K562 (cell line): Measurements from ENCODE around the gene PGBD1. TPM values are rescaled to one million over a fixed set of nuclear protein-coding genes. Genes with fewer than 3 reads are reported as not detected.

Experiments used
- CUX1 ChIP-seq: fragments of 200-800 bp; sonication (Bioruptor generic); IDR thresholded peaks from 2 replicates; pipeline ENCODE4 v1.6.1; 2016; ENCODE audit warnings: missing genetic modification characterization, missing compliant biosample characterization
- ELK1 ChIP-seq: sonication (generic); formaldehyde crosslinking; IDR thresholded peaks from 2 replicates; pipeline ENCODE4 v1.8.1; 2022; ENCODE audit warnings: missing genetic modification reagents
- ETV6 ChIP-seq, 3 experiments: fragments of 150-350 bp in 1 of 3; sonication (generic) in 1 of 3; formaldehyde crosslinking in 1 of 3; IDR thresholded peaks; 2 replicates each; pipeline versions ENCODE4 v1.6.1 to v1.8.0; 2014 to 2022; ENCODE audit warnings: borderline replicate concordance in 2 of 3, low read depth in 2 of 3, antibody characterized with exemption in 1 of 3, low read length in 1 of 3, mild to moderate bottlenecking in 1 of 3, missing genetic modification reagents in 1 of 3
- GATAD2A ChIP-seq: fragments of 450-650 bp; IDR thresholded peaks from 2 replicates; pipeline ENCODE4 v1.6.1; 2017
- HMG20B ChIP-seq: fragments of 250-450 bp; sonication (Bioruptor Pico); IDR thresholded peaks from 2 replicates; pipeline ENCODE4 v1.5.0; 2021; ENCODE audit warnings: mild to moderate bottlenecking
- HMGXB4 ChIP-seq: sonication (generic); formaldehyde crosslinking; IDR thresholded peaks from 2 replicates; pipeline ENCODE4 v1.8.1; 2023; ENCODE audit warnings: mild to moderate bottlenecking, missing genetic modification reagents
- KLF13 ChIP-seq: fragments of 450-650 bp; IDR thresholded peaks from 2 replicates; pipeline ENCODE4 v1.6.1; 2016; ENCODE audit warnings: missing genetic modification characterization, low read depth, mild to moderate bottlenecking, missing compliant biosample characterization, moderate library complexity, borderline replicate concordance
- KLF16 ChIP-seq: IDR thresholded peaks from 2 replicates; pipeline ENCODE4 v1.6.1; 2016; ENCODE audit warnings: antibody characterized with exemption
- MAZ ChIP-seq, 2 experiments: fragments of 450-650 bp in 1 of 2; sonication (generic) in 1 of 2; formaldehyde crosslinking; IDR thresholded peaks in 1 of 2; conservative IDR thresholded peaks in 1 of 2; 2 replicates each; pipeline versions ENCODE4 v1.4.0 to v1.5.0; 2020; ENCODE audit warnings: mild to moderate bottlenecking in 1 of 2, missing genetic modification reagents in 1 of 2
- MECOM ChIP-seq: fragments of 250-450 bp; sonication (Bioruptor Pico); IDR thresholded peaks from 2 replicates; pipeline ENCODE4 v1.8.0; 2022; ENCODE audit warnings: inconsistent platforms
- MED1 ChIP-seq: sonication (generic); formaldehyde crosslinking; IDR thresholded peaks from 2 replicates; pipeline ENCODE4 v1.8.1; 2023; ENCODE audit warnings: missing genetic modification reagents, borderline replicate concordance
- RBM22 ChIP-seq: fragments of 200-400 bp; formaldehyde crosslinking; IDR thresholded peaks from 2 replicates; pipeline ENCODE4 v1.6.1; 2018; ENCODE audit warnings: low read length, low read depth; ENCODE audit not compliant: poor library complexity, severe bottlenecking
- TSHZ1 ChIP-seq: fragments of 250-450 bp; sonication (Bioruptor Pico); IDR thresholded peaks from 2 replicates; pipeline ENCODE4 v1.4.0; 2020; ENCODE audit warnings: mild to moderate bottlenecking, moderate library complexity
- ZNF23 ChIP-seq: fragments of 250-450 bp; sonication (Bioruptor Pico); IDR thresholded peaks from 2 replicates; pipeline ENCODE4 v1.4.0; 2020; ENCODE audit warnings: mild to moderate bottlenecking
- ZNF77 ChIP-seq: fragments of 250-450 bp; sonication (Bioruptor Pico); IDR thresholded peaks from 2 replicates; pipeline ENCODE4 v1.5.0; 2020
- polyA plus RNA-seq, 8 experiments: library from polyadenylated mRNA; depleted of rRNA in 4 of 8; stranded (reverse) in 5 of 8; unstranded in 3 of 8; fragments of >200 nt; fragmentation: Nextera tagmentation in 2 of 8; fragmentation: Illumina TruSeq in 1 of 8; extraction: Ambion mirVana in 2 of 8; extraction: Trizol in 1 of 8; gene quantifications; 2 replicates each; pipeline versions ENCODE4 v1.2.1 to v1.2.3, GENCODE V29; 2011 to 2014; ENCODE audit warnings: inconsistent platforms in 1 of 8, missing spikeins in 1 of 8
- total RNA-seq, 7 experiments: library from RNA; depleted of rRNA in 6 of 7; stranded (reverse); fragments of >200 nt in 6 of 7; fragmentation: Illumina TruSeq in 2 of 7; extraction: Trizol in 2 of 7; gene quantifications; 2 replicates each; pipeline versions ENCODE4 v1.2.1 to v1.2.3, GENCODE V29; 2011 to 2021; ENCODE audit warnings: low replicate concordance in 1 of 7

PGBD1 gene
- total and polyA plus RNA-seq, 9 of the 15 experiments (the other 6 are each of a cell fraction or from before 2014, with no cell fraction given) = 3.3 to 9.0 (median 7.3) TPM

- TF ChIP-seq HMGXB4 (CRISPR knock-in tag) (0 out of 2 replicates have a peak, but pooled peaks have one; percentile 37), MED1 (CRISPR knock-in tag) (no peak), CUX1 (CRISPR knock-in tag) (no peak), GATAD2A (peak; percentile 52; the same call in 1 of the 2 replicates), ELK1 (no peak), ZNF77 (CRISPR knock-in tag) (no peak), MECOM (CRISPR knock-in tag) (no peak), MAZ (CRISPR knock-in tag; conservative IDR thresholded peaks at IDR 0.05 in 1 of 2, IDR thresholded peaks at IDR 0.05 in 1 of 2) (peak; percentile 70 to 93), KLF13 (tag) (no peak), ETV6 (IDR thresholded peaks at IDR 0.05; ENCODE audit: borderline replicate concordance in 1 of 2, low read depth in 2 of 2, low read length in 1 of 2) (no peak), ETV6 (CRISPR knock-in tag; IDR thresholded peaks at IDR 0.05; ENCODE audit: borderline replicate concordance) (no peak), ZNF23 (CRISPR knock-in tag) (no peak), KLF16 (no peak), HMG20B (CRISPR knock-in tag) (no peak), TSHZ1 (no peak), RBM22 (peak; percentile 43)
Measured at GRCh38 chr6:28281288-28282064, at the start of gene PGBD1 (continued).
